NCI-H146 (cell line): ENCODE results near the gene SLC51B.
"Not testable (repeated sequence)": the region's sequence is repeated elsewhere in the genome, so short reads cannot be mapped to it uniquely, and the experiment has no call there.

Experiments
- DNase-seq: peaks from one replicate; lab custom pipeline; 2025; lab: John Stamatoyannopoulos, UW

Gene SLC51B

DNA sequence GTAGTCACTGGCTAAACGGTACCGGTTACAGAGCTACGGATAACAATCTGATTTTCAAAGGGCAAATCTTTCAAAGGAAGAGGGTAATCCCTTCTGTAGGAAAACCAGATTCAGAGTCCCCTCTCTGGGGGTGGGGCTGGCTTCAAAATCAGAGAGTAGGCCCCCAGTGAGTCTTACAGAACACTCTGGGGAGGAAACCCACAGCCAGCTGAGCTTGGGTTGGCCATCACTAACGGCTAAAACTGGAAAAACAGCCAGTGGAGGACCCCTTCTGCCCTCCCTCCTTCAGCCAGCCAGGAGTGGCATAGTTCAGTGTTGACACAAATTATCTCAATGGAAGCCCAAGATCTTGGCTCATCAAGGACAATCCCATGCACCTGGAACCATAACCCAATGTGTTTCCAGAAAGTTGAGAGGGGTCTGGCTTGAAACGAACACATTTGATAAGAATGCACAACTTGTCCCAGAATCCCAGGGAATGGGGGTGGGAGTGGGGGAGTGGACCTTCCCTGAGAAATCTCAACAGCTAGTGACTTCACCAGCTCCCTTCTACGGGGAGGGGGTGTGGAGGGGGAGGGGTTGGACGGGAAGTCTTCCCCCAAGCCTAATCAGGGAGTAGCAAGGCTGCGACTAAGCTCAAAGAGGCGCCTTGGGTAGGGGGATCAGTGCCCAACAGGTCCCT lies 21.6 kb downstream of the SLC51B start:
- DNase-seq = no peak

DNA sequence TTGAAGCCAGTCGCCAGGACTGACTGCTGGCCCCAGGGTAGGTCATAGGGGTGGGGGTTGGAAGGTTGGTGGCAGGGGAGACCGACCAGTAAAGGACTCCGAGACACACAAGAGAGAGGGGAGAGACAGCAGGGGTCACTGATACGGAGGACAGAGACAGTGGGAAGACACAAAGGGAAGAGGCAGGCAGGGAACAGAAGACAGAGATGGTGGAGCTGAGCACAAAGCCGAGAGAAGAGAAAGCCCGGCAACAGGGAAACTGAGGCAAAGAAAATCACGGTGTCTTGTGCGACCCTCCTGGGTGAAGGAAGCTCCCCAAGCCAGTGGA lies 22.1 kb downstream of the SLC51B start:
- DNase-seq = no peak

DNA sequence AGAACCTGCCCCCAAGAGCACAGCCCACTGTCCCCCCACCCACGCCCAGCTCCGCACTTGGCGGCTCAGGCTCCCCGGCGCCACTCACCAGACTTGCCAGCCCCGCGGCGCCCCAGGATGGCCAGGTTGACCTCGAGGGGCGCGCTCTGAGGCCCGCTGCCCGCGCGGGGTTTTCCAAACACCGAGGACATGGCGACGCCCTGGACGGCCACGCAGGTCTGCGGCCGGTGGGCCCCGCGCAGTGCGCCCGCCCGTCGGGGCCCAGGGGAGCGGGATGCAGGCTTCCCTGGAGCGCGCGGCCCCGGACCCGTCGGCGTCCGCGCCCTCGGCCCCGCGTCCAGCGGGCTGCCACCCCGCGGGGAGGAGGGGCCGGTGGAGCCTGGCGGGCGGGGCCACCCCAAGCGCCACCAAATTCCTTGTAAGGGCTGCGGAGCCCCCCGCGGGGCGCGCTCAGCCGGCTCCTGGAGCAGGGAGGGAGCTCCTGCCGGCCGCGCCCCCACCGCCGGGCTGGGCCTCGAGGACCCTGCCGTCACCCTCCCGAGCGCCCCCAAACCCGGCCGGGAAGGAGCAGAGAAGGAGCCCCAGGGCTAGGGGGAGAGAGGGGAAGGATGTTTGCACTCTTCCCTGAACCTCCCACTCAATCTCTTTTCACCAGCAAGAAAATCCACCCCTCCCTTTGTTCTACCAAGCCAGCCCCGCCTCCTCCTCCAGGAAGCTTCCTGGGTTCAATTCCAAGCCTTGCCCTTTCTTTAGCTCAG lies 22.6 kb downstream of the SLC51B start, which contains the start of gene RASL12:
RASL12 (minus strand) TSS at position 347 of the 758 bp plus-strand sequence; CDS start at position 191, 156 bp downstream.
- peak; percentile 29 for DNase-seq

DNA sequence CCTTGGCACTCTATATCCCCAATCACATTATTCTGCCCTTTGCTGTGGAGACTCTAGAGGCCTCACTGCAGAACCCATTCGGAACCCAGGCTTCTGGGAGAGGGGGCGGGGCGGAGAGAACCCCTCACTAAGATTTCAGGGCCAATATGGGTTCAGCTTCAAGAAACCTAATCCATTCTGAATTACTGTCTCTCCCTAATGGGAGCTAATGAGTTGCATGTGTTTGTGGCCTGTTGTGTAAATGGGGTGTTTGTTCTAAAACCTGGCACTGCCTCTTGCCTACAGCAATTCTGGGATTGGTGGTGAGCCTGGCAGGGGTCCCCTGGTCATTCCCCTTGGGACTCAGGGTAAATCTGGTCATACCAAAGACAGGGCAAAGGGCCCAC lies 23.2 kb downstream of the SLC51B start:
- no peak for DNase-seq

DNA sequence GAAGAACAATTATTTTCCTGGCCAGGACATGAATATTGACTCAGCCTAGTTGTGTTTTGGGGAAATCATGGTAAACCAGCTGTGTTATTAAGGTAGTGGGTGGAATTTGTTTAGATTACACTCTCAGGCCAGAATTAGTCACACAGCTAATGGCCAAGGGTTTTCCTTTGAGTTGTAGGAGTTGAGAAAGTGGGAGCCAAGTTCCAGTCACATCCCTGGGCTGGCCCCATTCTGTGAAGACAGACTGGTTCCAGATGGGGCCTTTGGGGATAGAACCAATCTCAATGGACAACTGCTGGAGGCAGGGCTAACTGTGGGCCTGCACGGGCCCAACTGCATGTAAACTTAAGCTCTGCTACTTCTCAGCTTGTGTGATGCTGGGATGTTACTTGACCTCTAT lies 24.0 kb downstream of the SLC51B start:
- DNase-seq = no peak

DNA sequence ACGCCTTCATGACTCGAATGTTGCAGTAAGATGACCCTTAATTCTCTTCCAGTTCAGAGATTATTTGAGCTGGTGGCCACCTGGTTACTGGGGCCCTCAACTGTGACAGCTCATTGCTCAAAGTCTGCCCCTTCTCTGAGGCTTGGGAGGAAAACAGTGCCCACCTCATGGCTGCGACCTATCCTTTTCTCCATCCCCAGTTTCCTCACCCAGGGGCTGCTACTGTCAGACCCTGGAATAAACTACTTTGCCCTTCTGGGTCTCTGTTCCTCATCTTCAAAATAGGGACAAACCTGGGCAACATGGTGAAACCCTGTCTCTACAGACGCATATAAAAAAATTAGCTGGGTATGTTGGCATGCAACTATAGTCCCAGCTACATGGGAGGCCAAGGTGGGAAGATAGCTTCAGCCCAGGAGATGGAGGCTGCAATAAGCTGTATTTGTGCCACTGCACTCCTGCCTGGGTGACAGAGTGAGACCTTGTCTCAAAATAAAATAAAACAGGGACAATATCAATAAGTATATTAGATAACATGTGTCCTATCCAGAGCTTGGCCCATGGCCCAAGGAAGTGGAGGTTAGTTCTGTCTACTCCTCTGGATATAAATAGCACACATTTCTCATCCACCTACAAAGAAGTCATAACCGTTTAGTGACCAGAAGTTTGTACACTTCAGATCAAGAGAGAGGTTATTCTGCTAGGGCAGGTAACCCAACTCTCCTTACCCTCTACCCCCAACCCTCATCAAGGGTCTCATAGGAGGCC lies 24.8 kb downstream of the SLC51B start:
- no peak for DNase-seq

DNA sequence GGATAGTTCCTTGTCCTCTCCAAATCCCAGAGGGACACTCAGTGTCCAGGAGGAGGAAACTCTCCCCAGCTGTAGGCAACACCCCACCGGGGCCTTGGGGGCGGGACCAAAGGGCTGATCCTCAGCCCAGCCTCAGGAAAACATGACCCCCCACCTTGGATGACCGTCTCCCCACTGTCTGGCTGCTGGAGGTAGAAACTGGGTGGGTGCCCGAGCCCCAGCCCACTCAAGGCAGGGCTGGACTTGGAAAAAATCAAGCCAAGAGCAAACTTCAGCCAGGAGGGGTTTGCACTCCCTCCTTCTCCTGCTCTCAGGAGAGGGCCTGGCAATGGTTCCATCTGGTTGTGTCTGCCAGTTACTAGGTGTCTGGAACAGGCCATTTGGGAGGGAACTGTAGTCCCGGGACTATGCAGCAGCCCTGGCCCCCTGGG lies 26.2 kb downstream of the SLC51B start:
- no peak for DNase-seq

DNA sequence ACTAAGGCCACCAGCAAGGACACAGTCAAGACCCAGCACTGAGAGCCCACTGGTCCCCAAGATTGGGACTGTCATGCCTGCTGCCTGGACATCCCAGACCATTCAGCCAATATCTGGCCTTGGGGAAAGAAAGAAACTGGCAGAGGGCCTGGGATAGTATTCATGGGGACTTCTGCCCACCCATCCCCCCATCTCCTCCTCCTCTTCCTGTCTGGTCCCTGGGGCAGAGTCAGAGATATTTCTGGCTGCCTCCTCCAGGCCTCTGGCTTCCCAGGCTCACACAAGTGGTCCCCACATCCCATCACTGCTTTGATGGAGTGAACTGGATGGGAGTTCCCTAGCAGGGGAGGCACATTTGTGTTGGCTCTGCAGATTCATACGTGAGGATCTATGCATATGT lies 26.8 kb downstream of the SLC51B start:
- DNase-seq = no peak

DNA sequence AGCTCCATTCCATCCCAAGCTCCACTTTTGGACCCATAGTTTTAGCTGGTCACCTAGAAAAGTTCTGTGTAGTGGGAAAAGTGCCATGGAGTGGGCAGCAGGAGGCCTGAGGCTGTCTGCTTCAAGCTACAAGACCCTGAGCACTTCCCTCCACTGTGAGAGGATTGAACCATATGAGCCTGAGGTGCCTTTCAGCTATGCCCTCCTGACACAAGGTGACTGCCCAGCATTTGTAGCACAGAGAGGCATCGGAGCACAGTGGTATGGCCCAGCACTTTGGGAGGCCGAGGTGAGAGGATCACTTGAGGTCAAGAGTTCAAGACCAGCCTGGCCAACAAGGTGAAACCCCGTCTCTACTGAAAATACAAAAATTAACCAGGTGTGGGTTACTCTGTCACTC lies 27.4 kb downstream of the SLC51B start:
- DNase-seq = no peak

DNA sequence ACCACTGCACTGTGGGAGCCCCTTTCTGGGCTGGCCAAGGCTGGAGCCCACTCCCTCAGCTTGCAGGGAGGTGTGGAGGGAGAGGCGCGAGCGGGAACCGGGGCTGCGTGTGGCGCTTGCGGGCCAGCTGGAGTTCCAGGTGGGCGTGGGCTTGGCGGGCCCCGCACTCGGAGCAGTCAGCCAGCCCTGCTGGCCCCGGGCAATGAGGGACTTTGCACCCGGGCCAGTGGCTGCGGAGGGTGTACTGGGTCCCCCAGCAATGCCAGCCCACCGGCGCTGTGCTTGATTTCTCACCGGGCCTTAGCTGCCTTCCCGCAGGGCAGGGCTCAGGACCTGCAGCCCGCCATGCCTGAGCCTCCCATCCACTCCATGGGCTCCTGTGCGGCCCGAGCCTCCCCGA lies 29.8 kb downstream of the SLC51B start:
- not testable (repeated sequence) for DNase-seq

DNA sequence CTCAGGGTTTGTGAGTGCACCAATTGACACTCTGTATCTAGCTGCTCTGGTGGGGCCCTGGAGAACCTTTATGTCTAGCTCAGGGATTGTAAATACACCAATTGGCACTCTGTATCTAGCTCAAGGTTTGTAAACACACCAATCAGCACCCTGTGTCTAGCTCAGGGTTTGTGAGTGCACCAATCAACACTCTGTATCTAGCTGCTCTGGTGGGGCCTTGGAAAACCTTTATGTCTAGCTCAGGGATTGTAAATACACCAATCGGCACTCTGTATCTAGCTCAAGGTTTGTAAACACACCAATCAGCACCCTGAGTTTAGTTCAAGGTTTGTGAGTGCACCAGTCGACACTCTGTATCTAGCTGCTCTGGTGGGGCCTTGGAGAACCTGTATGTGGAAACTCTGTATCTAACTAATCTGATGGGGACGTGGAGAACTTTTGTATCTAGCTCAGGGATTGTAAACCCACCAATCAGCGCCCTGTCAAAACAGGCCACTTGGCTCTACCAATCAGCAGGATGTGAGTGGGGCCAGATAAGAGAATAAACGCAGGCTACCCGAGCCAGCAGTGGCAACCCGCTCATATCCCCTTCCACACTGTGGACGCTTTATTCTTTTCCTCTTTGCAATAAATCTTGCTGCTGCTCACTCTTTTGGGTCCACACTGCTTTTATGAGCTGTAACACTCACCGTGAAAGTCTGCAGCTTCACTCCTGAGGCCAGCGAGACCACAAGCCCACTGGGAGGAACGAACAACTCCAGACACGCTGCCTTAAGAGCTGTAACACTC lies 30.6 kb downstream of the SLC51B start:
- not testable (repeated sequence) for DNase-seq

DNA sequence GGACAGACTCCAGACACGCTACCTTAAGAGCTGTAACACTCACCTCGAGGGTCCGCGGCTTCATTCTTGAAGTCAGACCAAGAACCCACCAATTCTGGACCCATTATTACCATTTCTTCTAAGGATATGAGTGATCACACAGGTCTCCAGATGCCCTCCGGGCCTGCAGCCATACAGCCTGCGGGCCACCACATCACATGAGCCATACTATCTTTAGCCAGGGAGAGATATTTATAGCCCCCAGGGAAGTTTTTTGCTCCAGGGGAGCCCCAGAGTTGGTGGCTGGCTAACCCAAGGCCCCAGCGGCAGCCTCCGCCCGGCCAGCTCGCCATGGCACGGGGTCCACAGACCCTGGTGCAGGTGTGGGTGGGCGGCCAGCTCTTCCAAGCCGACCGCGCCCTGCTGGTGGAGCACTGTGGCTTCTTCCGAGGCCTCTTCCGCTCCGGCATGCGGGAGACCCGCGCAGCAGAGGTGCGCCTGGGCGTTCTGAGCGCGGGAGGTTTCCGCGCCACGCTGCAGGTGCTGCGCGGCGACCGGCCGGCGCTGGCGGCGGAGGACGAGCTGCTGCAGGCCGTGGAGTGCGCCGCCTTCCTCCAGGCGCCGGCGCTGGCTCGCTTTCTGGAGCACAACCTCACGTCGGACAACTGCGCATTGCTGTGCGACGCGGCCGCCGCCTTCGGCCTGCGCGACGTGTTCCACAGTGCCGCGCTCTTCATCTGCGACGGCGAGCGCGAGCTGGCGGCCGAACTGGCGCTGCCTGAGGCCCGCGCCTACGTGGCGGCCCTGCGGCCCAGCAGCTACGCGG lies 31.5 kb downstream of the SLC51B start, which contains the start of gene KBTBD13:
KBTBD13 (plus strand) TSS at position 261 of the 805 bp plus-strand sequence; CDS start at position 331, 70 bp downstream.
- DNase-seq = no peak

DNA sequence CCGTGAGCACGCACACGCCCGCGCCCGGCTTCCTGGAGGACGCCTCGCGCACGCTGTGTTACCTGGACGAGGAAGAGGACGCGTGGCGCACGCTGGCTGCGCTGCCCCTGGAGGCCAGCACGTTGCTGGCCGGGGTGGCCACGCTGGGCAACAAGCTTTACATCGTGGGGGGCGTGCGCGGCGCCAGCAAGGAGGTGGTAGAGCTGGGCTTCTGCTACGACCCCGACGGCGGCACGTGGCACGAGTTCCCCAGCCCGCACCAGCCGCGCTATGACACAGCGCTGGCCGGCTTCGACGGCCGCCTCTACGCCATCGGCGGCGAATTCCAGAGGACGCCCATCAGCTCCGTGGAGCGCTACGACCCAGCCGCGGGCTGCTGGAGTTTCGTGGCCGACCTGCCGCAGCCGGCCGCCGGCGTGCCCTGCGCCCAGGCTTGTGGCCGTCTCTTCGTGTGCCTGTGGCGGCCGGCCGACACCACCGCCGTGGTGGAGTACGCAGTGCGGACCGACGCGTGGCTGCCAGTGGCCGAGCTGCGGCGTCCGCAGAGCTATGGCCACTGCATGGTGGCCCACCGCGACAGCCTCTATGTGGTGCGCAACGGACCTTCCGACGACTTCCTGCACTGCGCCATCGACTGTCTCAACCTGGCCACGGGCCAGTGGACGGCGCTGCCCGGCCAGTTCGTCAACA lies 32.2 kb downstream of the SLC51B start:
- DNase-seq = no peak

DNA sequence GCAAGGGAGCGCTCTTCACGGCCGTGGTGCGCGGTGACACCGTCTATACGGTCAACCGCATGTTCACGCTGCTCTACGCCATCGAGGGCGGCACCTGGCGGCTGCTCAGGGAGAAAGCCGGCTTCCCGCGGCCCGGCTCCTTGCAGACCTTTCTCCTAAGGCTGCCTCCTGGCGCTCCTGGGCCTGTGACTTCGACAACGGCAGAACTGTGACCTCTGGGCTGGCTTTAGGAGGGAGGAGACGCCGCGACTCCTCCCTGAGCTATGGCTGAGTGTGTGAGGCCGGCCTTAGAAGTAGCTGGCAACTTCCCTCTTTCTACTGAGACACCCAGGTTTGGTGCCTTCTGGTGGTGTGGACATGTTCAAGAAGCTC lies 32.8 kb downstream of the SLC51B start:
- no peak for DNase-seq

DNA sequence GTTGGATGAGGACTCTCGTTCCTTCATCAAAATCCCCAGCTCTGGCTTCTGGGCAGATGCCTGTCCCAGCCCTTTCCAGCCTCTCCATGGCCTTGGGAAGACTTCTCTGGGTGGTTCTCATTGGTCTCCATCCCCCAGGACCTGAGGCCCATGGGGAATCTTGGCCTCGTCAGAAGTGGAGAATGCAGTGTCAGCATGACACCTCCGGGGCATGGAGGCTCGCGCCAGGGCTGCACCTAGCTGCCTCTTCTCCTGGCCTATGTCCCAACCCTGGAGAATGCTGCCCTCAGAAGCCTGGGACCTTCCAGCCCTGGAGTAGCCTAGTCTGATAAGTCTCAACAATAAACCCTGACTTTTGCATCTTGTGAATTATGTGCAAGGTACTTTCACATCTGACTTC lies 34.4 kb downstream of the SLC51B start:
- no peak for DNase-seq

DNA sequence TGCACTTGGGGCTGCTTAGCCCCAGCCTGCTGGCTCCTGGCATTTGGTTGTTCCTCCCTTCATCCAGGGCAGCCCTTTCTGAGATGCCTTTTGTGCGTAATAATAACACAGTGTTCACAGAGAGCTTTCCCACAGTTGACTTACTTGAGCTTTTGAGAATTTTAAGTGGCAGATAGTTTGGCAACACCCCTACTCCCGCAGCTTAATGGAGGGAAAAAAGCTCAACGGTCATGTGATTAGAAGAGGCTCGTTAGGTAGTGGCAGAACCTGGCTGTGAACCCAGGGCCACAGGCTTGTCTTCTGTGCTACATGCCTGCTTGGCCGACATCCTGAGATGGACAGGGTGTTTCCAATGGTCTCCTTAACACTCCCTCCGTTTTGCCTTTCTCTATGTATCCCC lies 36.1 kb downstream of the SLC51B start:
- DNase-seq = no peak

DNA sequence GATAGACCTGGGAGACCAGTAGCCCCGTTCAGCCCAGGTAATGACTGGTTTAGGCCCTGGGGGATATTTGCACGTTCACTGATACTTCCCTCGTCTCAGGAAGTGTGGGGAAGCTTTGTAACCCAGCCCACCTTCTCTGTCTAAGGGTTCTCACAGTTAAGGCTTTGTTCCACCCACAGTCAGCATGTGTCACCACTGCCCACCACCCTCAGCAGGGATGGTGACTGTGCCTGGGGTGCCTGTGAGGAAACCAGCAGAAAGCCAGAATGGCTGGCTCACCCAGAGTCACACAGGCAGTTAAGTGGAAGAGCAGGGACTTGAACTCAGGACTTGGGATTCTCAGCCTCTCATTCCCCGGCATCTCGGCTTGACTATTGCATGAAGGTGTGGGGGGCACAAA lies 36.6 kb downstream of the SLC51B start:
- no peak for DNase-seq

DNA sequence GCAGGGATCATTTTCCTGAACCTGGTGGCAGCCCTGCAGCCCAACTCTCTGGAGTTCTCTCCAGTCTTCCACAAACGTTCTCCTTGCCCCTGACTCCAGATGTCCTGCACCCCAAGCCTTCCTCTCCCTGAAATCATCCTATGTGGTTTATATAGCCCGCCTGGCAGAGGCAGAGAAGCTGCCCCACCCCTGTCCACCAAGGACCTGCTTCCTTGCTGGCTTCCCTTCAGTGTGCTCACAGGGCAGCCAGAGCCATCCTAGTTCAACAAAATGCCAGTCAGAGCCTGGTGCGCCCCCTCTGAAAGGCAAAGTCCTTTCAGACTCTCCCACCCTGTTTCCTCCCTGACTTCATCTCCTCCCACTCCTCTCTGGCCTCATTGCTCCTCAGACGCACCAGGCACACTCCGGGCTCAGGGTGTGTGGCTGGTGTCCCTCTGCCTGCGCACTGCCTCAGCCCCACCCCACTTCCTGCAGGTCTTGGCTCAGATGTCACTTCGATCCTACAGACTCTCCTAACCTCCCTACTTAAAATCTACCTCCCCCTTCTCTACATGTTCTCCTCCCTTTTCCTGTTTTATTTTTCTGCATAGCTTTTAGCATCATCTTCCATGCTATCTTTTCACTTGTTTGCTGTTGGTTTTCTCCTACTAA lies 37.2 kb downstream of the SLC51B start:
- DNase-seq = peak; percentile 6

DNA sequence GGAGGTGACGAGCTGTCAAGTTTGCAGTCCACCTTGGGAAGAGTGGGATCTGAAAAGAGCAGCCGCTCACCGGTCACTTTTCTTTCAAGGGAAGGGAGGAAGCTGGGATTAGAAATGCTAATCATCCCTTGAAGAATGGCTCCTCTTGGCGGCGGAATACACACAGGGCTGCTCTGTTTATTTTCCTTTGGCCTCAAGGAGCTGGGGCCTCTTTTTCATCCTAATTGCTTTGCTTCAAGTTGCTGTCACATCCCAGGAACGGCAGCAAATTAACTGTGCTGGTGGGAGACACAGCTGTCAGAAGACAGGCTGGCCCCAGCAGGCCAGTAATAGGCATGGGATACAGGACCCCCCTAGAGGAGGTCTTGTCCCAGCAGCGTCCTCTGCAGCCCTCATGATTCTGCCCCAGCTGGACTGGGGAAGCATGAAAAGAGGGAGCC lies 38.1 kb downstream of the SLC51B start:
- no peak for DNase-seq
